ENCODE measurements around the gene COPS6.

The COPS6 gene

DNA sequence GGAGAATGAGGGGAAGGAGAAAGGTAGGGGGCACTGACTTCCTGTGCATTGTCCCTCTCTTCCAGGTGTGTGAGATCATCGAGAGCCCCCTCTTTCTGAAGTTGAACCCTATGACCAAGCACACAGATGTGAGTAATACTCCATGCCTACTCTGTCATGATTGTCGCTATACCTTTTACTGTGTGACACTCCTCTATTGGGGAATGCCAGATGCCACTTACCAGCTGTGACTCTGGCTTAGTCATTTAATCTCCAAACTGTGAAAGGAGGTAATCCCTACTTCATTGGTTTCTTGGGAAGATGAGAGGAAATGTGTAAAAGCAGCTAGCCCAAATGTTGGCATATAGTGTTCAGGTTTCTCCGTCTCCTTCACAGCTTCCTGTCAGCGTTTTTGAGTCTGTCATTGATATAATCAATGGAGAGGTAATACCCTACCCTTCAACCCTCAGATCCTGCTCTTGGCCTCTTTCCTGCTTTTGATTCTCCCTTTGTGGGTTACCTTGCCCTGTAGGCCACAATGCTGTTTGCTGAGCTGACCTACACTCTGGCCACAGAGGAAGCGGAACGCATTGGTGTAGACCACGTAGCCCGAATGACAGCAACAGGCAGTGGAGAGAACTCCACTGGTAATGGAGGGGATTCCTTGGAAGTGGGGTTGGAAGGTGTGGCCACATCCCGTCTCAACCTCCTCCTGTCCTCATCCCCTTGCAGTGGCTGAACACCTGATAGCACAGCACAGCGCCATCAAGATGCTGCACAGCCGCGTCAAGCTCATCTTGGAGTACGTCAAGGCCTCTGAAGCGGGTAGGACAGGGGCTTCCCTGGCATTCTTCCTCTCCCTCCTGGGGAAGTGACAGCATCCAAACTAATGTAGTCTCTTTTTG is 2.0 kb downstream of the COPS6 start:
- H3K9me3 Mint-ChIP-seq = no peaks in the 10 kb centered on the region
- DNase-seq = no peak
- H3K27ac Mint-ChIP-seq = peak overlapping the region; percentile 97
- H3K36me3 Mint-ChIP-seq (ENCODE audit: low read depth) = peaks cover 72% of the 10 kb centered on the region
- H3K27me3 Mint-ChIP-seq = no peaks in the 10 kb centered on the region
- H3K4me3 Mint-ChIP-seq = peak overlapping the region; percentile 96
- H3K4me1 Mint-ChIP-seq (ENCODE audit: low read depth) = peaks cover 61% of the 10 kb centered on the region

DNA sequence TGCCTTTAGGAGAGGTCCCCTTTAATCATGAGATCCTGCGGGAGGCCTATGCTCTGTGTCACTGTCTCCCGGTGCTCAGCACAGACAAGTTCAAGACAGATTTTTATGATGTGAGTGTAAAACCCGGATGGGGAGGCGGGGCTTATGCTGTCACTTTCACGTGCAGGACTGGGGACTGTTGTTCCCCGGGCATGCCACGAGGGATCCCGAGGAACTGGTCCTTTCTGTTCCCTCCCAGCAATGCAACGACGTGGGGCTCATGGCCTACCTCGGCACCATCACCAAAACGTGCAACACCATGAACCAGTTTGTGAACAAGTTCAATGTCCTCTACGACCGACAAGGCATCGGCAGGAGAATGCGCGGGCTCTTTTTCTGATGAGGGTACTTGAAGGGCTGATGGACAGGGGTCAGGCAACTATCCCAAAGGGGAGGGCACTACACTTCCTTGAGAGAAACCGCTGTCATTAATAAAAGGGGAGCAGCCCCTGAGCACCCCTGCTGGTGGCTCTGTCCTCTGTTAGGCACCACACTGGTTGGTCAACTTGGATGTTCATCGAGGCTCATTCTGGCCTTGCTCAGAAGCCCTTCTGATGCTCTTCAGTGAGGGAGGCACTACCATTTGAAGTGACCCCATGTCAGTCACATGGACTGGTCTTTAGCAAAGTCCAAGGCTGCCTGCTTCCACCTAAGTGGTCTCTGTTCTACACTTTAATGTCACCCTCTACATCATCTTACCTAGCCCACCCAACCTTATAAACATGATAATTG is 2.8 kb downstream of the COPS6 start:
- Mint-ChIP-seq H3K4me1 (ENCODE audit: low read depth) (peaks cover 64% of the 10 kb centered on the region), H3K27me3 (no peaks in the 10 kb centered on the region), H3K36me3 (ENCODE audit: low read depth) (peaks cover 80% of the 10 kb centered on the region), H3K27ac (peak overlapping the region; percentile 97), H3K9me3 (no peaks in the 10 kb centered on the region), H3K4me3 (peak overlapping the region; percentile 23)
- peak; percentile 53 for DNase-seq

DNA sequence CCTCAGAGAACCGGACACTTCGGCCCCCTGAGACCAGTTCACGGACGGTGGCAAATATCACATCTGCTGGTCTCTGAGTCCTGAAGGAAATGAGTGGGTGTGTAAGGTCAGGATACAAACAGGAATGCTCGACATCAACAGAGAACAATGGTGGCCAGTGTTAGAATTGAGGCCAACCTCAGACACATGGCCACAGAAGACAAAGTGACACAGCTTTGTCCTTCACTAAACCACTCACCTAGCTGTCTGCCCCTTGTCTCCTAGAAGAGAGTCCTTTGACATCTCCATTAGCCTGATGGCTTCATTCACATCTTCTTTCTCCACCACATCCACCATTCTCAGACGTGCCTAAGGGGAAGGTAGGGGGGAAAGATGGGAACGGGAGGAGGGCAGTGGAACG is 4.3 kb downstream of the COPS6 start:
- Mint-ChIP-seq H3K27me3 (no peaks in the 10 kb centered on the region), H3K4me3 (no peak overlapping the region), H3K4me1 (ENCODE audit: low read depth) (peaks cover 67% of the 10 kb centered on the region), H3K36me3 (ENCODE audit: low read depth) (peaks cover 95% of the 10 kb centered on the region), H3K9me3 (no peaks in the 10 kb centered on the region), H3K27ac (peak overlapping the region; percentile 97)
- no peak for DNase-seq

DNA sequence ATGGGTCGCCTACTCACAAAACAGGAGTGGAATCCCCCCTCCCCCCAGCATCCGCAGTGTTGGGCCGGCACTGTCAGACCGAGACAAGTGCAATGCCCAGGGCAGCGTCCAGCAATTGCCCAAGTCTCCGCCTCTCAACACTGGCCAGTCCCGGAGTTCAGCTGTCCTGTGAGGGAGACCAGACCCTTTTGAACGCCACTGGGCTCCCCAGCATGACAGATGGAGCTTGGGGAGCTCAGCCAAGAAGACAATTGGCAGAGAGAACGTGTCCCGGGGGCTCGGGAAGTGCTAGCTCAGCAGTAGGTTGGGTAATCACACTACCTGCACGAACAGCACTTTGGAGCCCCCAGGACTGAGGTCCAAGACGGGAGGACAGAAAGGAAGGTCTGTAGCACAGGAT is 4.7 kb downstream of the COPS6 start:
- Mint-ChIP-seq H3K4me1 (ENCODE audit: low read depth) (peaks cover 67% of the 10 kb centered on the region), H3K4me3 (no peak overlapping the region), H3K27ac (peak overlapping the region; percentile 97), H3K27me3 (no peaks in the 10 kb centered on the region), H3K9me3 (no peaks in the 10 kb centered on the region), H3K36me3 (ENCODE audit: low read depth) (peaks cover 98% of the 10 kb centered on the region)
- no peak for DNase-seq

DNA sequence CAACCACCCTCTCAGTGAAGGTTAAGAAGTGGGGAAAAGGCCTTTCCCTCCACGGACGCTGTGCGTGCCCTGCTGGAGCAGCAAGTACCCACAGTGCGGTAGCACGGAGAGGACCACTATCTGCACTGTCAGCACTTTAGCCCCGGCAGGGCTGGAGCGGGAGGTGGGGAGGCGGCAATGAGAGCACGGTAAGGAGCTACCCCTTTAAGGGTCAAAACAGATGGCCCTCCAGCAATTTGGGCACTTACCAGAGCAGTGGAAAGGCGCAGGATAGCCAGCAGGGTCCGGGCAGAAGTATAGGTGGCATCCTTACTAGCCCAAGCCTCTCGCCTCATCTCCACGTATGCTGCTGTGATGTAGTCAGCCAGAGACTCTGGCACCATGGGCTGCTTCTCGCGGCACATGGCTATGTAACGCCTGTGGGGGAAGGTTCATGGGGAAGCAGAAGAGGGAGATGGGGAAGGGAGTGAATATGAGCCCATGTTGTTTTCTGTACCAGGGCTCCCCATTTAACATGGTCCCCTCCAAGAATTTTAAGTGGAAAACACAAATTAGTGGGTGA is 5.2 kb downstream of the COPS6 start:
- peak overlapping the region; percentile 97 for H3K27ac Mint-ChIP-seq
- H3K4me3 Mint-ChIP-seq = no peak overlapping the region
- peaks cover 71% of the 10 kb centered on the region for H3K4me1 Mint-ChIP-seq (ENCODE audit: low read depth)
- DNase-seq = no peak
- H3K27me3 Mint-ChIP-seq = no peaks in the 10 kb centered on the region
- H3K36me3 Mint-ChIP-seq (ENCODE audit: low read depth) = peaks cover 100% of the 10 kb centered on the region
- no peaks in the 10 kb centered on the region for H3K9me3 Mint-ChIP-seq

DNA sequence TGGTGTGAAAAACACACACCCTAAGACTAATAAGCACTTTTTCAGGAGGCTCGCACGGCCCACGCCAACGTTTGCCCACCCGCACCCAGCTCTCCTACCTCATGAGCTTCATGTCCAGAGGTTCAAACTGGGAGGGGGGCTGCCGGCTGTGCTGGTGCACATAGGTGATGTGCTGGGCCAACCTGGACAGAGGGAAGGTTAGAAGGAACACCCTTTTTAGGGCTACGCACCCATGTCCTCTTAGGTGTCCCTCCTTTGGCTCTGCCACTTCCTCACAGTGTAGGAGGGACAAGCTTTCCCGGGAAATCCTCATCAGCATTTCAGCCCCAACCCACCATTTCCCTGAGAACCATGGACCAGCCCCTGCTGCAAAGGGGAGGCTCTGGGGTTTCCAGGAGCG is 6.5 kb downstream of the COPS6 start:
- peak overlapping the region; percentile 84 for H3K27ac Mint-ChIP-seq
- no peaks in the 10 kb centered on the region for H3K9me3 Mint-ChIP-seq
- no peaks in the 10 kb centered on the region for H3K27me3 Mint-ChIP-seq
- peaks cover 75% of the 10 kb centered on the region for H3K4me1 Mint-ChIP-seq (ENCODE audit: low read depth)
- DNase-seq = no peak
- H3K36me3 Mint-ChIP-seq (ENCODE audit: low read depth) = peaks cover 100% of the 10 kb centered on the region
- H3K4me3 Mint-ChIP-seq = no peak overlapping the region

DNA sequence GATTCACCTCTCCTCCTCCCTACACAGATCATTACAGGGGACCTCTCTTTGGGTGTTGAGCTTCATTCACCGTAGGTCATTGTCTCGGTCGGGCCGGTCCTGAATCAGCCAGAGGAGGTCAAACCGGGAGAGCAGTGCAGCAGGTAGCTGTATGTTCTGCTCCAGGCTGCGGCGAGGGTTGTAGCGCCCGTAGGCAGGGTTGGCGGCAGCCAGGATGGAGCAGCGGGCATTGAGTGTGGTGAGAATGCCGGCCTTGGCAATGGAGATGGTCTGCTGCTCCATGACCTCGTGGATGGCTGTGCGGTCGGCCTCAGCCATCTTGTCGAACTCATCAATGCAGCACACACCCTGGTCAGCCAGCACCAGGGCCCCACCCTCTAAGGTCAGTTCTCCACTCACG is 6.9 kb downstream of the COPS6 start:
- H3K9me3 Mint-ChIP-seq = no peaks in the 10 kb centered on the region
- H3K4me3 Mint-ChIP-seq = no peak overlapping the region
- peaks cover 100% of the 10 kb centered on the region for H3K36me3 Mint-ChIP-seq (ENCODE audit: low read depth)
- H3K27ac Mint-ChIP-seq = peak overlapping the region; percentile 84
- DNase-seq = no peak
- H3K4me1 Mint-ChIP-seq (ENCODE audit: low read depth) = peaks cover 71% of the 10 kb centered on the region
- no peaks in the 10 kb centered on the region for H3K27me3 Mint-ChIP-seq

DNA sequence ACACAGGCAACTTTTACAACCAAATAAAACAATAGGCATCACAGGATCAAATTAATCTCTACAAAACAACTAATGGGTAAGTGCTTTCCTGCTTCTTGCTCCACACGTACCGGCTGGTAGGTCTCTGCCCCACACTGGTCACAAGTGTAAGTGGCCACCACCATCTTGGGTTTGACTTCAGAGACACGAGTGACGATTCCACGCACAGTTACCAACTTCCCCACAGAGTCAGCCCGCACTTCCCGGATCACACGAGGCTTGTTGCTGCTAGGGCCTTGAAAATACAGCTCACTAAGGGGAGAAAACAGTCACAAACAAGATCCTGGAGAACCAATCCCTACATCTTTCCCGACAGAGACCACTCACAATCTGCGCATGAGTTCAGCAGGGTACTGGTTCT is 10.1 kb downstream of the COPS6 start:
- no peaks in the 10 kb centered on the region for H3K27me3 Mint-ChIP-seq
- DNase-seq = no peak
- peak overlapping the region; percentile 97 for H3K4me3 Mint-ChIP-seq
- H3K36me3 Mint-ChIP-seq (ENCODE audit: low read depth) = peaks cover 85% of the 10 kb centered on the region
- H3K4me1 Mint-ChIP-seq (ENCODE audit: low read depth) = peaks cover 55% of the 10 kb centered on the region
- H3K9me3 Mint-ChIP-seq = no peaks in the 10 kb centered on the region
- H3K27ac Mint-ChIP-seq = peak overlapping the region; percentile 99

DNA sequence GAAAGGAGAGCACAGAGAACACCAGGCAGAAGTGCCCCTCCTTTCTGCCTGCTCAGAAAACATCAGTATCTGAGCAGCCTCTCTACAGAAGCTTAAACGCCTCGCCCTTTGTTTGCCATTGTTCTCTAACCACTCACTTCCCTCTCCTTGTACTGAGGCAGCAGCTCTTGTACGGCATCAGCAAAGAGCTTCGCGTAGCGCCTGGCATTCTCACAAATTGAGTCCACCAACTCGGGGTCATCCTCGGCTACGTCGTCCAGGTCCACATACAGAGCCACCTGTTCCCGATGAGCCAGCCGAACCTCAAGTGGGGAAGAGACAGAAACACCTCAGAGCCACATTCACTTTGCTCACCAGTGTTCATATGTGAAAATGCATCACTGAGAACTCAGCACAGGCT is 10.7 kb downstream of the COPS6 start:
- Mint-ChIP-seq H3K27me3 (no peaks in the 10 kb centered on the region), H3K27ac (peak overlapping the region; percentile 99), H3K4me3 (peak overlapping the region; percentile 97), H3K4me1 (ENCODE audit: low read depth) (peaks cover 54% of the 10 kb centered on the region), H3K36me3 (ENCODE audit: low read depth) (peaks cover 83% of the 10 kb centered on the region), H3K9me3 (no peaks in the 10 kb centered on the region)
- no peak for DNase-seq

DNA sequence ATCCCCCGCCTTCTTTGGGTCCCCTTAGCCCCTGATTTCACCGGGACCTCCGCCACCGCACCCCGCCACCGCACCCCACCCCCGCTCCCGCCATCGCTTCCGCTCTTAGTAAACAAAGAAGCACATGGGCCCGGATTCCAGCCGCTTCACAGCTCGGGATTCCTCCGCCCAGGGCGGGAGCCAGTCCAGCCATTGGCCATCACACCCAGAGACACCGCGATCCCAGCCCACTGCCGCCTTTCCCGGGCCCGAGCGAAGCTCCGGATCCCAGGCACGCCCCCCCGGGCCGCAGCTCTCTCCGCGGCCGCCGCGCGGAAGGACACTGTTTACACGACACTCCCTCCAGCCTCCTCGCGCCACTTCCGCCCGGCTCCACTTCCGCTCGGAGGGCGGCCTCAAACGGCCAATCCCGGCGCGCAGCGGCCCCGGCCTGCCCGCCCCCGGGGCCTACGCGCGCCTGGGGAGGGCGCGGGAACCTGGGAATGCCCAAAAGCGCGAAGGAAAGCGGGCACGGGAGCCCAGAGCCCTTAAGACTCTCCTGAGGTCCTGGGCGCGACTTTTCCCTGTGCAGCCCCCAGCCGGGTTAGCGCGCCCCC is 11.7 kb downstream of the COPS6 start:
- no peaks in the 10 kb centered on the region for H3K9me3 Mint-ChIP-seq
- H3K27ac Mint-ChIP-seq = peak overlapping the region; percentile 99
- H3K36me3 Mint-ChIP-seq (ENCODE audit: low read depth) = peaks cover 82% of the 10 kb centered on the region
- peak; percentile 92 for DNase-seq
- peak overlapping the region; percentile 97 for H3K4me3 Mint-ChIP-seq
- peaks cover 50% of the 10 kb centered on the region for H3K4me1 Mint-ChIP-seq (ENCODE audit: low read depth)
- H3K27me3 Mint-ChIP-seq = no peaks in the 10 kb centered on the region

DNA sequence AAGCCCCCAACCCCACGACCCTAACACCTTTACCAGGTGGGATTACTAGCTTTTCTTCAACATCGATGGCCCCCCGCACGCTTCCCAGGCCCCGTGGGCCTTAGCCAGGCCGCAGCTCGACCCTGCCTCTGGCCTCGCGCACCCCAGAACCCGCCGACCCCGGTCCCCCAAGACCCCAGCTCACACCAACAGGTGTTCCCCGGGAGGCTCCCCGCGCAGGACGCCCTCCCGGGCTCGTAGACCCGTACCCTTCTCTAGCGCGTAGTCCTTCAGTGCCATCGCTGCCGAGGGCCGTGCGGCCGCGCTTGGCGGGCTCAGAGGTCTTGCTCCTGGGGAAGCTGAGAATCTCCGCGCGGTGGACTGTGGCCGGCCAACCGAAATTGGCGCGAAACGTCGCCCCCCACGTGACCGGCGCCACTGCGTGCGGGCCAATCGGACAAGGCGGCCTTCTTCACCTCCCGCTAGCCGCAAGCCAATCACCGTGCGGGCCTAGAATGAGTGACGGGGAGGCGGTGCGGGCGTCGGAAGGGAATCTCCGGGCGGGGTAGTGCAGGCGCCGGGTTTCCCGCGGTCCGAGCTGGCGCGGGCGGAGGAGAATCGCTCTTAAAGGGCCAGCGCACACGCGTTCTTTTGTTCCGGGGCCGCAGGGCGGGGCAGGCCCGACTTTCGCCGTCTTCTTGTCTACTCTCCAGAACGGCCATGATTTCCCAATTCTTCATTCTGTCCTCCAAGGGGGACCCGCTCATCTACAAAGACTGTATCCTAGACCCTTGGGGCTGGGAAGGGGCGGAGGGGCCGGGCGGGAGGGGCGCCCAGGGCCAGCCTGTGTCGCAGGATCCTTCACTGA is 12.5 kb downstream of the COPS6 start, which contains the start of the genes AP4M1 and MCM7:
TSS of gene AP4M1 (plus strand) at position 628 of the 847 bp plus-strand sequence. CDS start at position 700, 72 bp downstream.
TSS of gene MCM7 (minus strand) at position 382 of the 847 bp plus-strand sequence. CDS start at position 279, 103 bp downstream.
- Mint-ChIP-seq H3K4me3 (peak within 1 kb of the TSS; percentile 97), H3K27me3 (no peaks in the 10 kb centered on the region), H3K27ac (peak within 1 kb of the TSS; percentile 99), H3K36me3 (ENCODE audit: low read depth) (peaks cover 82% of the 10 kb centered on the region), H3K4me1 (ENCODE audit: low read depth) (peaks cover 46% of the 10 kb centered on the region), H3K9me3 (no peaks in the 10 kb centered on the region)
- DNase-seq = peak; percentile 97

DNA sequence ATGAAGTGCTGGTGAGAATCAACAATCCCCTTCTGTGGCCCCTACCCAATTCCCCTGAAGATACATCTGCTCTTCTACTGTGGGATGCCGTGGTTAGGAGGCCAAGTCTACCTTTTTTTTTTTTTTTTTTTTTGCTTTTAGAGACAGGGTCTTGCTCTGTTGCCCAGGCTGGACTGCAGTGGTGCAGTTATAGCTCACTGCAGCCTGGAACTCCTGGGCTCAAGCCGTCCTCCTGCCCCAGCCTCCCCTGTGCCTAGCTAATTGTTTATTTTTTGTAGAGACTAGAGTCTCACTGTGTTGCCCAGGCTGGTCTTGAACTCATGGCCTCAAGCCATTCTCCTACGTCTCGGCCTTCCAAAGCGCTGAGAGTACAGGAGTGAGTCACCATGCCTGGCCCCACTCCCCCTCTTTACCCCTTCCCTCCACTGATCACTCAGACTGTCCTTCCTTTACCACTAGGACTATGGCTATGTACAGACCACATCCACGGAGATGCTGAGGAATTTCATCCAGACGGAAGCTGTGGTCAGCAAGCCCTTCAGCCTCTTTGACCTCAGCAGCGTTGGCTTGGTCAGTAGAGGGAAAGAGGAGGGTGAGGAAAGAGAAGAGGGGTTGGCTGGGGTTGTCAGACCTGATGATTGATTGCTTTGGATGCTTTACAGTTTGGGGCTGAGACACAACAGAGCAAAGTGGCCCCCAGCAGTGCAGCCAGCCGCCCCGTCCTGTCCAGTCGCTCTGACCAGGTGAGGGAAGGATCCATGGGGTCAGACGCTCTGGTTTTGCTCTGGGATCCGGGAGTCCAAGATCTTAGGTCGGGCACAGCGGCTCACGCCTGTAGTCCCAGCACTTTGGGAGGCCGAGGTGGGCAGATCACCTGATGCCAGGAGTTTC is 14.4 kb downstream of the COPS6 start:
- Mint-ChIP-seq H3K36me3 (ENCODE audit: low read depth) (peaks cover 80% of the 10 kb centered on the region), H3K27ac (no peak overlapping the region)

DNA sequence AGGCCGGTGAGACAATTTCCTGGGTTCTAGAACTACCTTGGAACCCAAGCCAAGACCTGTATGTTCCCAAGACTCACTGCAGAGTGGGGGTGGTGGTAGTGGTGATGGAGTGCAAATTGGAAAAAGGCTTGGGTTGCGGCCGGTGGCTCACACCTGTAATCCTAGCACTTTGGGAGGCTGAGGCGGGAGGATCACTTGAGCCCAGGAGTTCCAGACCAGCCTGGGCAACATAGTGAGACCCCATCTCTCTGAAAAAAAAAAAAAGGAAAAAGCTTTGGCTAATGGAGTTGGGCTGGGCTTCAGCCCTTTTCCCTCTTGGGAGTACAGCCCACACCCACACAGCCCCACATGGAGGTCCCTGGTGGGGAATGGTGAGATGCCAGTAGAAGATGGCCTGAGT is 16.8 kb downstream of the COPS6 start:
- Mint-ChIP-seq H3K4me1 (ENCODE audit: low read depth) (peaks cover 13% of the 10 kb centered on the region), H3K27me3 (no peaks in the 10 kb centered on the region), H3K9me3 (no peaks in the 10 kb centered on the region), H3K36me3 (ENCODE audit: low read depth) (peaks cover 80% of the 10 kb centered on the region), H3K4me3 (no peak overlapping the region), H3K27ac (no peak overlapping the region)
- DNase-seq = no peak

More for the DNA sequence above, 14.4 kb downstream of the COPS6 start:
- no peak for DNase-seq
- Mint-ChIP-seq H3K4me1 (ENCODE audit: low read depth) (peaks cover 33% of the 10 kb centered on the region), H3K9me3 (no peaks in the 10 kb centered on the region), H3K4me3 (peak overlapping the region; percentile 97), H3K27me3 (no peaks in the 10 kb centered on the region)

All from activated T-cell treated with anti-CD3 and anti-CD28 coated beads, Interleukin-2, amount 50 U/mL, for 24 hours (primary cell).